Stimulated activated CD4-positive, alpha-beta T cell treated with anti-CD3 and anti-CD28 coated beads, Interleukin-12 subunit alpha, Interleukin-12 subunit beta, amount 100 ng/mL, for 24 hours (primary cell): ENCODE measurements around the gene SPRR2F.

ENCODE experiments used
- DNase-seq, 2 experiments: peaks; one replicate each; pipeline ENCODE4 v3.0.0-alpha.2; 2020; ENCODE audit warnings: low read depth in 2 of 2

Gene SPRR2F

GRCh38 chr1:153072806-153073726, 40.2 kb downstream of the SPRR2F start:
- no peak for DNase-seq

DNA sequence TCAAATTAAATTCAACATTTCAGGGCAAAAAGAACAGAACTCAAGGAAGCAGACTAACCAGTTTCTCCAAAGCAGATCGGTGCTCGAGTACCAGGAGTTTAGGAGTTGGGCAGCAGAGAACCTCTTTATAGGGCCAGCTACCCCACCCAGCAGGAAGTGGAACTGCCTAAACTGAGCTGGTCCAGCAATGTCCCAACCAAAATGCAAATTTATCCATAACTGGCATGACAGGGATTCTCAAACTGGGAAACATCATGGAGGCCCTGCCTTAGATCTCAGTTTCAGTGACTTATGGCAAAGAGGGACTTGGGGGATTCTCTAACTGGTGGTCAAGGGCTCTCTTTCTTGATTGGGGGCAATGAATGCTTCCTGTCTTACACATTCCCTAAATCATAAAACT, 41.8 kb downstream of the SPRR2F start, which contains the start of gene SPRR2B:
Gene SPRR2B, minus strand, starts transcription at position 101 of the 400 bp plus-strand sequence. CDS start 772 bp downstream, outside the sequence.
- DNase-seq, result no peak

- DNase-seq, result no peak
These were observed 43.1 kb downstream of the SPRR2F start for GRCh38 chr1:153070243-153070642.
